Endothelial cell of umbilical vein (primary cell): ENCODE results near the gene TVP23A. TPM values are rescaled to one million over a fixed set of nuclear protein-coding genes. Genes with fewer than 3 reads are reported as not detected.

Source experiments
- BruUV-seq: library from RNA; stranded (reverse); fragments of 400-500 nt; replicated peaks from 2 replicates; lab custom pipeline; 2021; lab: Mats Ljungman, UMichigan
- CTCF ChIA-PET: fragments of 300-600, 350-600 bp; sonication (Branson Sonifier 250); formaldehyde crosslinking; loops from one replicate; lab custom pipeline; 2021; ENCODE audit warnings: antibody characterized with exemption, inconsistent platforms; lab: Charles Lee
- POLR2A ChIA-PET: fragments of 300-600, 350-600 bp; sonication (Branson Sonifier 250); formaldehyde crosslinking; loops from one replicate; lab custom pipeline; 2021; ENCODE audit warnings: antibody characterized with exemption, inconsistent platforms; lab: Charles Lee
- DNase-seq: peaks from one replicate; pipeline ENCODE4 v3.0.0-alpha.2; 2011; ENCODE audit warnings: low read depth, low spot score
- FAIRE-seq: peaks from 2 replicates; lab custom pipeline; 2011; peaks lifted over from hg19 to GRCh38; lab: Jason Lieb, UNC
- H2AFZ ChIP-seq: 2 replicates; pipeline ENCODE4 v1.6.0; 2012; ENCODE audit warnings: low read depth, low read length, control low read depth, inconsistent platforms
- H3K27ac ChIP-seq: 2 replicates; pipeline ENCODE4 v1.5.1; 2011; ENCODE audit warnings: low read depth, mild to moderate bottlenecking, control low read depth, low read length, moderate library complexity; ENCODE audit not compliant: insufficient read depth
- H3K27me3 ChIP-seq, 2 experiments: 2 replicates each; pipeline versions ENCODE4 v1.6.0 to v1.6.1; 2011; ENCODE audit warnings: low read length in 2 of 2, mixed read lengths in 1 of 2; ENCODE audit not compliant: control insufficient read depth in 2 of 2, insufficient read depth in 2 of 2
- H3K36me3 ChIP-seq, 2 experiments: 2 replicates in 1 of 2; 3 replicates in 1 of 2; pipeline ENCODE4 v1.5.1; 2011; ENCODE audit warnings: low read length in 2 of 2, mild to moderate bottlenecking in 1 of 2, moderate library complexity in 1 of 2; ENCODE audit not compliant: control insufficient read depth in 2 of 2, insufficient read depth in 2 of 2; ENCODE audit errors: extremely low read depth in 1 of 2
- H3K4me1 ChIP-seq: 3 replicates; pipeline ENCODE4 v1.5.1; 2011; ENCODE audit warnings: mild to moderate bottlenecking, low read length; ENCODE audit not compliant: control insufficient read depth, insufficient read depth; ENCODE audit errors: extremely low read depth
- H3K4me2 ChIP-seq: 2 replicates; pipeline ENCODE4 v1.6.1; 2011; ENCODE audit warnings: low read length, control low read depth, mixed read lengths; ENCODE audit not compliant: insufficient read depth
- H3K4me3 ChIP-seq, 3 experiments: fragments of 200-600 bp in 1 of 3; sonication (generic), shearing (Covaris generic) in 1 of 3; replicated peaks in 1 of 3; 2 replicates each; pipeline ENCODE4 v1.5.1; 2011 to 2016; ENCODE audit warnings: control low read depth in 3 of 3, low read length in 3 of 3, mild to moderate bottlenecking in 2 of 3, inconsistent platforms in 1 of 3, low read depth in 1 of 3, moderate library complexity in 1 of 3; ENCODE audit not compliant: insufficient read depth in 1 of 3
- H3K79me2 ChIP-seq: 2 replicates; pipeline ENCODE4 v1.6.0; 2012; ENCODE audit warnings: low read length, inconsistent platforms; ENCODE audit not compliant: control insufficient read depth, insufficient read depth
- H3K9ac ChIP-seq: replicated peaks from 2 replicates; pipeline ENCODE3; 2011; ENCODE audit warnings: low read length, control low read depth; ENCODE audit not compliant: insufficient read depth; ENCODE audit errors: extremely low read depth
- H3K9me1 ChIP-seq: replicated peaks from 3 replicates; pipeline ENCODE4 v1.6.0; 2011; ENCODE audit warnings: mild to moderate bottlenecking, low read length; ENCODE audit not compliant: control insufficient read depth, insufficient read depth; ENCODE audit errors: extremely low read depth
- H3K9me3 ChIP-seq: replicated peaks from 2 replicates; pipeline ENCODE4 v1.5.1; 2012; ENCODE audit warnings: low read length, inconsistent platforms; ENCODE audit not compliant: control insufficient read depth, insufficient read depth
- H4K20me1 ChIP-seq: replicated peaks from 2 replicates; pipeline ENCODE3; 2011; ENCODE audit warnings: mild to moderate bottlenecking, low read length; ENCODE audit not compliant: control insufficient read depth, insufficient read depth; ENCODE audit errors: extremely low read depth
- EZH2 ChIP-seq: IDR thresholded peaks from 2 replicates; pipeline ENCODE4 v1.6.1; 2012; ENCODE audit warnings: borderline replicate concordance, low read depth, mild to moderate bottlenecking, moderate library complexity, low read length, inconsistent platforms; ENCODE audit not compliant: severe bottlenecking
- FOS ChIP-seq: IDR thresholded peaks from 2 replicates; pipeline ENCODE4 v1.6.1; 2011; ENCODE audit warnings: mild to moderate bottlenecking, low read length, moderate library complexity, borderline replicate concordance; ENCODE audit not compliant: insufficient read depth
- GATA2 ChIP-seq: IDR thresholded peaks from 2 replicates; pipeline ENCODE4 v1.7.0; 2011; ENCODE audit warnings: low read depth, mild to moderate bottlenecking, moderate library complexity, mixed read lengths, low read length; ENCODE audit not compliant: insufficient read length, insufficient read depth
- JUN ChIP-seq: IDR thresholded peaks from 2 replicates; pipeline ENCODE4 v1.6.1; 2011; ENCODE audit warnings: borderline replicate concordance, low read depth; ENCODE audit not compliant: insufficient read length, insufficient read depth
- MYC ChIP-seq: IDR thresholded peaks from one replicate; pipeline ENCODE4 v1.6.1; 2011; ENCODE audit warnings: mild to moderate bottlenecking, low read depth, low read length
- POLR2AphosphoS5 ChIP-seq: IDR thresholded peaks from 2 replicates; pipeline ENCODE4 v1.6.1; 2012; ENCODE audit warnings: low read depth, mild to moderate bottlenecking, control low read depth, low read length, moderate library complexity; ENCODE audit not compliant: insufficient read depth
- dilution Hi-C: fragments of 300-500 bp; cut with MboI; formaldehyde crosslinking; loops from one replicate; pipeline ENCODE4 v1.15.0; 2019; ENCODE audit warnings: low sequenced_read_pairs; ENCODE audit not compliant: extremely low pct_ligation_motif_present
- intact Hi-C: fragments of 100-400 bp; cut with micrococcal nuclease; formaldehyde crosslinking; loops from one replicate; pipeline ENCODE4 v1.10.0; 2022
- polyA plus RNA-seq, 4 experiments: library from polyadenylated mRNA; depleted of rRNA in 3 of 4; stranded (reverse) in 3 of 4; unstranded in 1 of 4; fragments of >200 nt; gene quantifications; 2 replicates each; pipeline versions ENCODE4 v1.2.1 to v1.2.3, GENCODE V29; 2011 to 2012; ENCODE audit warnings: missing spikeins in 1 of 4
- total RNA-seq: library from RNA; stranded (reverse); gene quantifications from 2 replicates; pipeline ENCODE4 v1.2.3, GENCODE V29; 2021
- TF ChIP-seq, protein P1 (sequence below), 2 donors: IDR thresholded peaks; 1 replicate in 1 of 2; 2 replicates in 1 of 2; pipeline ENCODE4 v1.5.1; 2011; ENCODE audit warnings: low read length in 2 of 2, mild to moderate bottlenecking in 2 of 2, moderate library complexity in 2 of 2, control low read depth in 1 of 2, inconsistent platforms in 1 of 2, low read depth in 1 of 2; ENCODE audit not compliant: insufficient read depth in 1 of 2; ENCODE audit errors: extremely low read depth in 1 of 2
- TF ChIP-seq, protein P2 (sequence below): IDR thresholded peaks from 2 replicates; pipeline ENCODE4 v1.6.1; 2011; ENCODE audit not compliant: insufficient read depth, insufficient read length

Gene TVP23A
- total and polyA plus RNA-seq, 2 donors (not counting 3 experiments of a cell fraction or from before 2014, with no cell fraction given) = not detected

DNA sequence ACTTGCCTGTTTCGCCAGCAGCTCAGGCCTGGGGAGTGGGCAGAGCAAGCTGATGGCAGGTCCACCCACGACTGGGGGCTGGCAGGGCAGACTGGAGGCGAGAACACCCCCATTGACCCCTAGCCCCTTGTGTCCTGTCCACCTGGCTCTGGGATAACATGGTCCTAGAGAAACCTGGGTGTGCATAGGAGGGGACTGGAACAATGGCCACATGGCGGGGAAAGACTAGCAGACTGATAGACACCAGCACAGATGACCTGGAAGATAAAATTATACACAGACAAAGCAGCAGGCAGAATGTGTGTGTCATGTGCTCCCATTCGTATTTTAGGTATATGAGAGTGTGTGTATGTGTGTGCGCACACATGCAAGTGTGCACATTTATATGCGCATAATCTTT lies 51.5 kb downstream of the TVP23A start:
- DNase-seq (no peak), FAIRE-seq (no peak)
- no peak overlapping the region for H2AFZ ChIP-seq
- intact Hi-C loops (no loop called here), dilution Hi-C loops (no loop called here)
- POLR2A ChIA-PET = no interaction called here
- H3K9me3 ChIP-seq = no peaks in the 10 kb centered on the region
- no peaks in the 10 kb centered on the region for H3K79me2 ChIP-seq
- H3K4me1 ChIP-seq = no peaks in the 10 kb centered on the region
- peaks cover 2 to 10% of the 10 kb centered on the region in 2 experiments for H3K36me3 ChIP-seq
- H3K27ac ChIP-seq = no peak overlapping the region
- no peak overlapping the region for H3K4me2 ChIP-seq
- no peak overlapping the region for H3K4me3 ChIP-seq
- TF ChIP-seq, protein P1, sequence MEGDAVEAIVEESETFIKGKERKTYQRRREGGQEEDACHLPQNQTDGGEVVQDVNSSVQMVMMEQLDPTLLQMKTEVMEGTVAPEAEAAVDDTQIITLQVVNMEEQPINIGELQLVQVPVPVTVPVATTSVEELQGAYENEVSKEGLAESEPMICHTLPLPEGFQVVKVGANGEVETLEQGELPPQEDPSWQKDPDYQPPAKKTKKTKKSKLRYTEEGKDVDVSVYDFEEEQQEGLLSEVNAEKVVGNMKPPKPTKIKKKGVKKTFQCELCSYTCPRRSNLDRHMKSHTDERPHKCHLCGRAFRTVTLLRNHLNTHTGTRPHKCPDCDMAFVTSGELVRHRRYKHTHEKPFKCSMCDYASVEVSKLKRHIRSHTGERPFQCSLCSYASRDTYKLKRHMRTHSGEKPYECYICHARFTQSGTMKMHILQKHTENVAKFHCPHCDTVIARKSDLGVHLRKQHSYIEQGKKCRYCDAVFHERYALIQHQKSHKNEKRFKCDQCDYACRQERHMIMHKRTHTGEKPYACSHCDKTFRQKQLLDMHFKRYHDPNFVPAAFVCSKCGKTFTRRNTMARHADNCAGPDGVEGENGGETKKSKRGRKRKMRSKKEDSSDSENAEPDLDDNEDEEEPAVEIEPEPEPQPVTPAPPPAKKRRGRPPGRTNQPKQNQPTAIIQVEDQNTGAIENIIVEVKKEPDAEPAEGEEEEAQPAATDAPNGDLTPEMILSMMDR (IDR thresholded peaks at IDR 0.05; ENCODE audit: extremely low read depth in 1 of 2, insufficient read depth in 1 of 2, low read depth in 1 of 2, low read length in 2 of 2) = no peak
- TF ChIP-seq MYC (no peak), FOS (no peak), JUN (no peak)
- H4K20me1 ChIP-seq = no peaks in the 10 kb centered on the region
- CTCF ChIA-PET = interaction anchor here (1.1 kb wide), 1 partner anchor 14 kb away, joined by 3 read pairs; no protein-coding TSS in a partner anchor
- no peak overlapping the region for H3K9ac ChIP-seq
- H3K27me3 ChIP-seq = no peaks in the 10 kb centered on the region
- H3K9me1 ChIP-seq = no peaks in the 10 kb centered on the region
- BruUV-seq = no TSS peak

DNA sequence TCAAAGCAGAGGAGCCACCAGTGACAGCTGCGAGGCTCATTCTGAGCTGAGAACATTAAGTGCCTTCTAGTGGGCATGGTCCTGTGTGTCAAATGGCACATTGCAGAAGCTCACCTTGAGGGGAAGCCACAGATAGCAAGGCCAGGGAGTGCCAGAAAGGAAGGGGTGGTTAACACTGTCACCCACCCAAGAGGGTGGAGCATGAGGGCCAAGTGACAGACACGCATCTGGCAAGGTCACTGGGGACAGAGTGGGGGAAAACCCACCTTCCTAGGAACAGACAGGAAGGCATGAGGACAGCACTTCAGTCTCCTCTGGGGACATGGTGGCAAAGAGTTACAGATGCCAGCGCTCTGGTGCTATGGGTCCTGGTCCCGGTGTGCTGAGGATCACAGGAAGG lies 52.8 kb downstream of the TVP23A start:
- no peaks in the 10 kb centered on the region for H3K79me2 ChIP-seq
- no peak overlapping the region for H3K4me3 ChIP-seq
- no peaks in the 10 kb centered on the region for H3K9me1 ChIP-seq
- dilution Hi-C loops (no loop called here), intact Hi-C loops (no loop called here)
- POLR2A ChIA-PET = no interaction called here
- H3K9me3 ChIP-seq = no peaks in the 10 kb centered on the region
- H3K4me2 ChIP-seq = no peak overlapping the region
- no peak for DNase-seq
- H3K27me3 ChIP-seq = no peaks in the 10 kb centered on the region
- FAIRE-seq = peak; percentile 12
- no peak overlapping the region for H2AFZ ChIP-seq
- BruUV-seq = no TSS peak
- H3K36me3 ChIP-seq = peaks cover 3 to 20% of the 10 kb centered on the region in 2 experiments
- CTCF ChIA-PET = interaction anchor here (1.1 kb wide), 1 partner anchor 13 kb away, joined by 3 read pairs; no protein-coding TSS in a partner anchor
- TF ChIP-seq, protein P2, sequence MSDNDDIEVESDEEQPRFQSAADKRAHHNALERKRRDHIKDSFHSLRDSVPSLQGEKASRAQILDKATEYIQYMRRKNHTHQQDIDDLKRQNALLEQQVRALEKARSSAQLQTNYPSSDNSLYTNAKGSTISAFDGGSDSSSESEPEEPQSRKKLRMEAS = no peak
- no peak for TF ChIP-seq JUN
- TF ChIP-seq MYC = no peak
- no peak for TF ChIP-seq EZH2
- no peak for TF ChIP-seq POLR2AphosphoS5
- TF ChIP-seq GATA2 = no peak
- H3K4me1 ChIP-seq = no peaks in the 10 kb centered on the region
- H3K27ac ChIP-seq = no peak overlapping the region
- no peak overlapping the region for H3K9ac ChIP-seq
- H4K20me1 ChIP-seq = no peaks in the 10 kb centered on the region
